C4-2B (cell line): Measurements from ENCODE around the gene MRGPRF.

Experiments
- H3K27ac ChIP-seq: fragments of 450-650 bp; 2 replicates; pipeline ENCODE4 v1.5.1; 2017
- CTCF ChIP-seq: fragments of 450-650 bp; conservative IDR thresholded peaks from 2 replicates; pipeline ENCODE4 v1.5.1; 2017; ENCODE audit warnings: mild to moderate bottlenecking
- ZFX ChIP-seq: fragments of 450-650 bp; IDR thresholded peaks from 2 replicates; pipeline ENCODE4 v1.6.1; 2017

MRGPRF gene

DNA sequence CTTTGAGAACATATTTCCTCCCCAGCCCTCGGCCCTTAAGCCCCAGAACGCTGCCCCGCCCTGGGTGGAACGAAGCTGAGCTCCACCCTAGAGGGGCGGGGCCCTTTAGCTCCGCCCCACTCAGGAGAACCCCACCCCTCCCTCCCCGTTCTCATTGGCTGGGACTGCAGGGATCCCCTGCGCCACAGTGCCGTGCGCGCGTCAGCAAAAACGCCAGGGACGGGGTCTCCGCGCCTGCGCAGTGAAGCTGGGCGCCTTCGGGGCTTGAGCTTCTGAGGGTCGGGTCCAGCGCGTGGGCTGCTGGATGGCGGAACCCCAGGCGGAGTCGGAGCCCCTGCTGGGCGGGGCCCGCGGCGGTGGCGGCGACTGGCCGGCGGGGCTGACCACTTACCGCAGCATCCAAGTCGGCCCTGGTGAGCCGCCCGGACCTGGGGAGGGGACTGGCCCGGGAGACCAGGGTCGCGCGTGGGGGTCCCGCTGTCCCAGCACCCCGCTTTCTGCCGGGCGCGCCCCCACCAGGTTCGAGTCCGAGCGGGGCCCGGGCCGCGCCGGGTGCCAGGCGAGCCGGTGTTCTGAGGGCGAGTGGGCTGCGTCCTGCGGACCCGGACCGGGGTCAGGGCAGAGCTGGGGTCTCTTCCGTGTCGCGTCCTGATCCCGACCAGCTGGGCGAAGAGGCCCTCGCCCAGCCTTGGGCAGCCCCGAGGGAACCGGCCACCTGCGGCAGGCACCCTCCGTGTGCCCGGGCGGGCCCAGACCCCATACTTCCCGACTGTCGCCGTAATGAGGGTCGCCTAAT is 35.8 kb upstream of the MRGPRF start, which contains the start of gene TPCN2:
TSS of gene TPCN2 (plus strand) at position 239 of the 796 bp plus-strand sequence. CDS start at position 305, 66 bp downstream.
- H3K27ac ChIP-seq, result peak within 1 kb of the TSS; percentile 93
- TF ChIP-seq CTCF (no peak), ZFX (peak; percentile 38; the same call in 1 of the 2 replicates)

DNA sequence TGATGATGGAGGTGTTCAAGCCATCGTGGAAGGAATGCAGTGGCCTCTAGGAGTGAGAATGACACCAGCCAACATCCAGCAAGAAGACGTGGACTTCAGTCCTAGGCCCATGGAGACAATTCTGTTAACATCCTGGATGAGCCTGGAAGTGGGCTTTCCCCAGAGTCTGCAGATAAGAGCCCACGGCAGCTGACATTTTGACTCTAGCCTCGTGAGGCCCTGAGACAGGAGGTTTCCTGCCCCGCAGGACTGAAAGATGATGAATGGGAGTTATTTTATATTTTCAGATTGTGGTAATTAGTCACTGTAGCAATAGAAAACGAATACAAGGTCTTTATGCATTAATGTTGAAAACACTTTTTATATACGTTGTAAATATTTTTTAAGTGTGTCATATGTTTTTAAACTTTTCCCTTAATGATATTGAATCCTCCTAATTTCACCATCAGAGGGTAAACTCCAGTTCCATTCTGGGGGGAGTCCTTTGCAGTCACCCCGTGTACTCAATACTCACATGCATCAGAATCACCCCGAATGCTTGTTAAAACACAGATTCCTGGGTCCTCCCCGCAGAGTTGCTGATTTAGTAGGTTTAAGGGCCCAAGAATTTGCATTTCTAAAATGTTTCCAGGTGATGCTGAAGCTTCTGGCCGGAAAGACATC is 35.1 kb upstream of the MRGPRF start:
- TF ChIP-seq ZFX (no peak), CTCF (no peak)
- H3K27ac ChIP-seq, result no peak overlapping the region; the same call in 1 of the 2 replicates

DNA sequence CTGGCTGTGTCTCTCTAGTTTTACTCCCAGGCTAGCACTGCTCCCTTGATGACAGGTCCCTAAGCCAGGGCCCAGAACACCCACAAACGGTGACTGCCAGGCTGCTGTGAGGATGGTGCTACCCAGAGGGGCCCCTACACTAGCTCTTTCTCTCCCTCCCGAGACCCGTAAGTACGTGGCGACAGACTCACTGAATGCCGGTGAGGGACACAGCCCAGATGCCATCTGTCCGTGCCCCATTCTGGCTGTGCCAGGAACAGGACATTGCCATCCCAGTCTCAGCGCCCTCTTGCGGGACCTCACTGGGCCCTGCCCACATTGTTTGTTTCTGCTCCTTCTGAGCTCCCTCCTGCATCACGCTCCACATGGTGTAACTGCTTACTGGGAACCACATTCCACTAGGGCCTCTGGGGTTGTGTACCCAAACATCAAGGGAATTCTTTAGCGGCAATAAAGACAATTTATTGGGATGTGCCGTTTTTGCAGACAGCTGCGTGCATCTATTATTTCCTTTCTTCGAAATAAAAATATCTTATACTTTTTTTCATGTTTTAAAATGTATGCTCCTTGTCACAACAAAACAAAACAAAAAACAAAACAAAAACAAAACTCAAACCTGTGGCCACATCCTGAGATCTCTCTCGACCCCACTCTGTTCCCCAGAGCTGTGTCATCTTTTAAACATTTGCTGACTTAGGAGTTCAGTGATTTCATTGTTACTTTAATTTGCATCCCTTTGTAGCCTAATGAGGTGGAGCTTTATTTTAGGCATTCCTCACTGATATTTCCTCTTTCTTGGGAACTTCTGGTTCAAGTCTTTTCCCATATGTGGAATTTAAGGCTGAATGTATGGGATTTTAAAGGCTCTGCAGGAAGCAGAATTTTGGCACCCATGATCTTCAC is 31.3 kb upstream of the MRGPRF start:
- H3K27ac ChIP-seq, result no peak overlapping the region
- TF ChIP-seq ZFX (no peak), CTCF (peak; percentile 89)

DNA sequence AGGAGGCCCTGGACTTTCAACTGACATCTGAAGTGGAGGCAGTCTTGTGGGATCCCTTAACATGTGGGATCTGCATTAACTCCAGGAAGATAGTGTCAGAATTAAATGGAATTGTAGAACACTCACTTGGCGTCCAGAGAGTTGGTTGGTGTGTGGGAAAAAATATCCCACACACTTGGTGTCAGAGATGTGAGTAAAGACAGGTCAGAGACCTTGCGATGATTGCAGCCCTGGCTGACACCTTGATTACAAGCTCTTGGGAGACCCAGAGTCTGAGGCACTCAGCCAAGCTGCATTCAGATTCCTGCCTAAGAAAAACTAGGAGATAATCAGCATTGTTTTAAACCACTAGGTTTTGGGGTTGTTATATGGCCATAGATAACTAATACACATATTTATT is 28.5 kb upstream of the MRGPRF start:
- H3K27ac ChIP-seq, result no peak overlapping the region
- no peak for TF ChIP-seq CTCF
- no peak for TF ChIP-seq ZFX

- H3K27ac ChIP-seq, result no peak overlapping the region
- TF ChIP-seq CTCF (no peak), ZFX (no peak)
Measured at GRCh38 chr11:69040581-69041260, 27.7 kb upstream of the MRGPRF start.

DNA sequence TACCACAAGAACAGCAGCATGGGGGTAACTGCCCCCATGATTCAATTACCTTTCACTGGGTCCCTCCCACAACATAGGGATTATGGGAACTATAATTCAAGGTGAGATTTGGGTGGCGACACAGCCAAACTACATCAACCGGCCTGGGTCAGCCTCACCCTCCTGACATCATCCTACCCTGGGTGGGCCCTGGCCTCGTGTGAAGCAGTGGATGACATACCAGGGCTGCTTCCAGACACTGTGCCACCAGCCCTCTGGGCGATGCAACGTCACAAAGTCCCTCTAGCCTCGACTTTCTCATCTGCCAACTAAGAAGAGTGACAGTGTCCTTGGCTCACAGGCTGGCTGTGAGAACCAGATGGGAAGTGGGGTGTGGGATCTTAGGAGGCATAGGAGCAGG is 27.0 kb upstream of the MRGPRF start:
- no peak overlapping the region for H3K27ac ChIP-seq
- TF ChIP-seq CTCF (no peak), ZFX (no peak)
